Common myeloid progenitor, CD34-positive (primary cell): ENCODE measurements around the gene TLK2. TPM values are rescaled to one million over a fixed set of nuclear protein-coding genes. Genes with fewer than 3 reads are reported as not detected.
A peak's percentile ranks its signal among the peaks of the same experiment; 100 is the strongest.
"Not testable (repeated sequence)": the region's sequence is repeated elsewhere in the genome, so short reads cannot be mapped to it uniquely, and the experiment has no call there.

Experiments
- CTCF ChIA-PET: fragments of 350-600 bp; sonication (Branson Sonifier 250); formaldehyde crosslinking; loops from one replicate; lab custom pipeline; 2021; ENCODE audit warnings: antibody characterized with exemption; lab: Charles Lee
- POLR2A ChIA-PET: fragments of 350-600 bp; sonication (Branson Sonifier 250); formaldehyde crosslinking; loops from one replicate; lab custom pipeline; 2021; ENCODE audit warnings: antibody characterized with exemption; lab: Charles Lee
- DNase-seq, 3 donors: peaks; one replicate each; pipeline versions ENCODE4 v3.0.0 to v3.0.0-alpha.2; 2013
- H3K27ac ChIP-seq, 2 experiments: 1 replicate in 1 of 2; 2 replicates in 1 of 2; pipeline ENCODE4 v1.7.0; 2013; ENCODE audit warnings: inconsistent platforms in 2 of 2, low read length in 2 of 2, mild to moderate bottlenecking in 2 of 2, low read depth in 1 of 2, moderate library complexity in 1 of 2; ENCODE audit not compliant: severe bottlenecking in 2 of 2, insufficient read depth in 1 of 2, poor library complexity in 1 of 2
- H3K27me3 ChIP-seq, 5 experiments: replicated peaks in 2 of 5; 1 replicate in 3 of 5; 2 replicates in 2 of 5; pipeline versions ENCODE4 v1.6.1 to v1.7.0; 2013; ENCODE audit warnings: low read length in 4 of 5, mild to moderate bottlenecking in 2 of 5, moderate library complexity in 2 of 5, inconsistent platforms in 1 of 5; ENCODE audit not compliant: insufficient read depth in 5 of 5, control insufficient read depth in 4 of 5
- H3K36me3 ChIP-seq, 4 experiments: 1 replicate in 2 of 4; 2 replicates in 2 of 4; pipeline versions ENCODE4 v1.6.1 to v1.7.0; 2013; ENCODE audit warnings: low read length in 3 of 4, control low read depth in 1 of 4, mild to moderate bottlenecking in 1 of 4; ENCODE audit not compliant: control insufficient read depth in 4 of 4, insufficient read depth in 4 of 4
- H3K4me1 ChIP-seq, 4 experiments: 1 replicate in 3 of 4; 2 replicates in 1 of 4; pipeline versions ENCODE4 v1.6.1 to v1.7.1; 2013; ENCODE audit warnings: low read length in 3 of 4, mild to moderate bottlenecking in 3 of 4, control low read depth in 1 of 4, inconsistent platforms in 1 of 4, moderate library complexity in 1 of 4; ENCODE audit not compliant: control insufficient read depth in 4 of 4, insufficient read depth in 4 of 4; ENCODE audit errors: control extremely low read depth in 1 of 4
- H3K4me3 ChIP-seq, 7 experiments: 1 replicate in 4 of 7; 2 replicates in 3 of 7; pipeline versions ENCODE4 v1.5.1 to v1.7.0; 2013; ENCODE audit warnings: mild to moderate bottlenecking in 7 of 7, low read length in 6 of 7, moderate library complexity in 6 of 7, inconsistent platforms in 2 of 7, low read depth in 2 of 7, control low read depth in 1 of 7; ENCODE audit not compliant: insufficient read depth in 4 of 7, control insufficient read depth in 1 of 7; ENCODE audit errors: extremely low read depth in 1 of 7
- H3K9me3 ChIP-seq, 5 experiments: 1 replicate in 4 of 5; 2 replicates in 1 of 5; pipeline versions ENCODE4 v1.6.1 to v1.7.1; 2013; ENCODE audit warnings: low read length in 4 of 5, mild to moderate bottlenecking in 2 of 5, inconsistent platforms in 1 of 5, low read depth in 1 of 5, moderate library complexity in 1 of 5; ENCODE audit not compliant: control insufficient read depth in 4 of 5, insufficient read depth in 2 of 5; ENCODE audit errors: control extremely low read depth in 1 of 5
- WGBS: methylation state at CpG from one replicate; pipeline ENCODE4 v1.1.5; 2013; ENCODE audit not compliant: insufficient coverage; 5-methylcytosine and 5-hydroxymethylcytosine counted together
- polyA plus RNA-seq: library from polyadenylated mRNA; unstranded; fragments of 120-200 nt; gene quantifications from one replicate; pipeline ENCODE4 v1.2.1, GENCODE V29; 2013

TLK2 gene
- polyA plus RNA-seq, result 38.4 TPM

- ChIA-PET CTCF (no interaction called here), POLR2A (no interaction called here)
- peak within 1 kb of the TSS; percentile 85 to 89 for H3K27ac ChIP-seq
- H3K36me3 ChIP-seq, result peaks cover 0 to 5% (median 0%) of the 10 kb centered on the region in 4 experiments
- H3K27me3 ChIP-seq, result no peaks in the 10 kb centered on the region
- DNase-seq, result peak; percentile 82 to 90 (median 89)
- 0% methylated on average over 20 of the region's 59 CpGs for WGBS
- H3K4me1 ChIP-seq, result peaks cover 0 to 17% (median 9%) of the 10 kb centered on the region in 4 experiments
- no peaks in the 10 kb centered on the region for H3K9me3 ChIP-seq
- peak within 1 kb of the TSS; percentile 48 to 83 (median 74) for H3K4me3 ChIP-seq
Observed at GRCh38 chr17:62478424-62478879, at the start of gene TLK2. TLK2 (plus strand) TSS chr17:62478825; CDS start chr17:62481126, 2,301 bp downstream.

DNA sequence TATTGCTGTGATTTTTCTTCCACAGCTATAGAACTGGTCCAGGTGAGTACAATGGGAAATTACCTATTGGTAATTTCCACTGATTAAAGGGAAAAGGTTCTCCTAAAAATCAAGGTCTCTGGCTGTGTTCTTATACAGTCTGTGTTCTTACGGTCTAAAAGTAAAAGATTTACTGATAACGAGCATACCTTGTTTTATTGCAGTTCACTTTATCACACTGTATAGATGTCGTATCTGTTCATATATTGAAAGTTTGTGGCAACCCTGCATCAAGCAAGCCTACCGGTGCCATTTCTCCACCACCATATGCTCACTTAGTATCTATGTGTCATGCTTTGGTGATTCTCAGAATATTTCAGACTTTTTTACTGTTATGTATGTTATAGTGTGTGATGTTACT lies 43.4 kb upstream of the TLK2 start:
- H3K27me3 ChIP-seq, CTCF ChIA-PET, H3K4me3 ChIP-seq, H3K9me3 ChIP-seq, DNase-seq, POLR2A ChIA-PET, H3K27ac ChIP-seq, H3K4me1 ChIP-seq: not testable (repeated sequence)
- peaks cover 0 to 14% (median 1%) of the 10 kb centered on the region in 4 experiments for H3K36me3 ChIP-seq
- no CpG with 5 or more reads among the region's 4 CpGs for WGBS

DNA sequence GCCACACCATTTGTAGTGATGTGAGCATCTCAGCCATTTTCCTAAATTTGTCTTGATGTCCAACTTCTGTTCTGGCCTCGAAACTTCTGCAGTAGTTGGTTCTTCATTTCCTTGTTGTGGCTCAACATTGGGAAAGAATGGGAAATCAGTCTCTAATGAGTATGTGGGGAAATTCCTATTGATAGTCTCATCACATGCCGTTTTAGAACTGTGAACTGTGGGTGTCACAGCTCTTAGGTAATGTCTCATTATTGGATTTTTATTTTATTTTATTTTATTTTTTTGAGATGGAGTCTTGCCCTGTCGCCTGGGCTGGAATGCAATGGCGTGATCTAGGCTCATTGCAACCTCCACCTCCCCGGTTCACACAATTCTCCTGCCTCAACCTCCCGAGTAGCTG lies 37.4 kb upstream of the TLK2 start:
- WGBS, result 100% methylated on average over 5 of the region's 6 CpGs
- H3K4me1 ChIP-seq, H3K27me3 ChIP-seq, H3K27ac ChIP-seq, CTCF ChIA-PET, POLR2A ChIA-PET, DNase-seq, H3K9me3 ChIP-seq, H3K4me3 ChIP-seq: not testable (repeated sequence)
- H3K36me3 ChIP-seq, result peaks cover 4 to 34% (median 7%) of the 10 kb centered on the region in 4 experiments

DNA sequence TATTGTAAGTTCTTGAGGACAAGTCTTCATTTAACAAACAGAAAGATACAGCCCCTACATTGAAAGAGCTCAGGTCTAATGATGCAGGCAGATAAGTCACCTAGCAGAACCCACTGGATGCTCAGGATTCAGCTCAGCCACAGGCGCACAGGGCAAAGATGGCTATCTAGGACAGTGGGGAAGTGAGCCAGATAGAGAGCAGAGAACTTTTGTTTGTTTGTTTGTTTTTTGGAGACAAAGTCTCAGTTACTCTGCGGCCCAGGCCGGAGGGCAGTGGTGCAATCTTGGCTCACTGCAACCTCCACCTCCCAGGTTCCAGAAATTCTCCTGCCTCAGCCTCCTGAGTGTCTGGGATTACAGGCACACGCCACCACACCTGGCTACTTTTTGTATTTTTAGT lies 34.6 kb upstream of the TLK2 start:
- ChIA-PET CTCF (no interaction called here), POLR2A (no interaction called here)
- 100% methylated on average over 3 of the region's 4 CpGs for WGBS
- H3K27me3 ChIP-seq, result no peaks in the 10 kb centered on the region
- no peak overlapping the region for H3K27ac ChIP-seq
- peaks cover 8 to 51% (median 17%) of the 10 kb centered on the region in 4 experiments for H3K36me3 ChIP-seq
- H3K4me3 ChIP-seq, result no peak overlapping the region
- H3K9me3 ChIP-seq, result no peaks in the 10 kb centered on the region
- no peak for DNase-seq
- H3K4me1 ChIP-seq, result no peaks in the 10 kb centered on the region

DNA sequence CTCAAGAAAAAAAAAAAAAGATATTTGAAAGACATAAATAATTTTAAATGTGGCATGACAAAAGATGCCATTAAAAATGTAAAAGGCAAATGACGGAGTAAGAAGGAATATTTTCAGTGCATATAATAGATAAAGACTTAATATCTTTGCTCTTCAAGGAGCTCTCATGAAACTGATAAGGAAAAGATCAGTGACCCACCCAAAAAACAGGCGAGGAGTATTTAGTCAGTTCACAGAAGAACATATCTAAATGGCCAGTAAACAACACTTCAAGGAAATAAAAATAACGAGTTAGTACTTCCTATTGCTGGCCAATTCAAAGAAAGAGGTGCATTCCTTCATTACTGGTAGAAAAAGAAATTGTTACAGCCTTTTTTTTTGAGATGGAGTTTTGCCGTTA lies 32.8 kb upstream of the TLK2 start:
- POLR2A ChIA-PET, DNase-seq, H3K27me3 ChIP-seq, H3K27ac ChIP-seq, CTCF ChIA-PET, H3K9me3 ChIP-seq, H3K4me1 ChIP-seq, H3K4me3 ChIP-seq: not testable (repeated sequence)
- peaks cover 8 to 44% (median 17%) of the 10 kb centered on the region in 4 experiments for H3K36me3 ChIP-seq
- 94% methylated on average over 2 of the region's 4 CpGs for WGBS

- H3K9me3 ChIP-seq, H3K4me1 ChIP-seq, CTCF ChIA-PET, H3K4me3 ChIP-seq, H3K27ac ChIP-seq, DNase-seq, POLR2A ChIA-PET, H3K27me3 ChIP-seq: not testable (repeated sequence)
- 100% methylated on average over 1 of the region's 4 CpGs for WGBS
- H3K36me3 ChIP-seq, result peaks cover 3 to 14% (median 9%) of the 10 kb centered on the region in 4 experiments
Observed at GRCh38 chr17:62452195-62452594, 26.4 kb upstream of the TLK2 start.

DNA sequence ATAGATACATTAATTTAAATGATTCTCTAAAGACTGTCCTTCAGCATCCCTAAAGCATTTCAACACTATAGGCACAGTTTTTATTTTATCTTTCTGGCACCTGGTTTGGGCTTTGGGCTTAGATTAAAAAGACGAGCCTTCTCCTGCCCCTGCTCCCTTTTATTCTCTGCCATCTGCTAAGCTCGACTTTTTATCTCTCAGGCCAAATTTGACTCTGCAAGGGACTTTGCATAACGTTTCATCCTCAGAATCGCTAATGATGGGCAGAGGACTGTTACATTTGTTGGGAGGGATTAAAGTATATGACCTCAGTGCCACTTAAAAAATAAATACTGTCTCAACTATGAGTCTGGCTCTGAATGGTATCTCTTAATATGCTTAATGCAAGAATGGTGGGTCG lies 25.6 kb upstream of the TLK2 start:
- H3K4me3 ChIP-seq, H3K4me1 ChIP-seq, CTCF ChIA-PET, H3K36me3 ChIP-seq, H3K9me3 ChIP-seq, POLR2A ChIA-PET, H3K27ac ChIP-seq, H3K27me3 ChIP-seq, DNase-seq: not testable (repeated sequence)
- WGBS, result no CpG with 5 or more reads among the region's 5 CpGs
